ENCODE results near the gene ZNF534. TPM values are rescaled to one million over a fixed set of nuclear protein-coding genes. Genes with fewer than 3 reads are reported as not detected.

Gene ZNF534
- total RNA-seq, 2 experiments from 2014 or later: not detected

DNA sequence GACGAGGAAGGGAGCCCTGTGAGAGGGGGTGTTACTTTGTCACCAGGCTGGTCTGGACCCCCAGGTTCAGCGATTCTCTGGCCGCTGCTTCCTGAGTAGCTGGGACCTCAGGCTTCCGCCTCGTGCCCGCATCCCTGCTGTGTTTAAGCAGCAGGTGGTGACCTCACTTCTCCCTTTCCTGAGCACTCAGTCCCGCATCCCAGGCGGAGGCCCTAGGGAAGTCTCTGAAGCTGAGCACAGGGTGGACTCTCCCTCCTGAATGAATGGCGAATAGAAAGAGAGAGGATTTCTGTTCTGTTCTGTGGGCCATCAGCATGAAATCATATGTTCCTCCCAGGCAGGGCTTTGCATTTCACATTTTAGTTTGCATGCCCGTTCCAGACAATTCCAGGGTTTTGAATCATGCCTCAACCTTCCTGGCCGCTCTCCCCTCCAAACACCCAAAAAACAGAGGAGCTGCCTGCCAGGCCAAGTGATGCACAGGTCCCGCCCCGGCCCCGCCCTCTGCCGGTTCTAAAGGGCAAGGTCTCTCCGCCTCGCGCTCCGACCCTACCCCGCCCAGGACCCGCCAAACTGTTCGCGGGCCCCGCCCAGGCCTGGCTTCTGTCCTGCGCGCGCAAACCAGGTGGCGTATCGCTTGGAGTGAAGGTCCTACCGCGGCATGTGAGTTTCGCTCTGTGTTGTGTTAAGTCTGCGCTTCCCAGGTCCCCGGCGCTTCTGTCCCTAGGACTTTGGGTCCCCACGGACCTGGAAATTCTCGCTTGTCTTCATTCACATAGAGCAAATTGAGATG is 63.4 kb downstream of the ZNF534 start:
- Histone ChIP-seq H3K27ac (ENCODE audit: low read depth in 1 of 2, low read length in 2 of 2) (no peak overlapping the region), H3K4me1 (ENCODE audit: insufficient read depth, low read length) (no peaks in the 10 kb centered on the region), H3K4me3 (ENCODE audit: low read length) (no peak overlapping the region), H3K36me3 (ENCODE audit: insufficient read depth, low read length) (no peaks in the 10 kb centered on the region), H3K27me3 (ENCODE audit: control insufficient read depth in 1 of 2, insufficient read depth in 2 of 2, low read length in 2 of 2) (no peaks in the 10 kb centered on the region), H3K9me3 (ENCODE audit: control insufficient read depth in 1 of 2, insufficient read depth in 1 of 2, low read length in 2 of 2) (peaks cover 46 to 82% of the 10 kb centered on the region in 2 experiments)
- Mint-ChIP-seq H3K27me3 (no peaks in the 10 kb centered on the region), H3K36me3 (ENCODE audit: low read depth) (peaks cover 58% of the 10 kb centered on the region), H3K4me3 (no peak overlapping the region), H3K4me1 (ENCODE audit: low read depth) (no peaks in the 10 kb centered on the region), H3K9me3 (peaks cover 20% of the 10 kb centered on the region), H3K27ac (no peak overlapping the region)
- ChIA-PET CTCF (no interaction called here), POLR2A (interaction anchor here (0.6 kb wide), 1 partner anchor 119 kb away, joined by 4 read pairs; no protein-coding TSS in a partner anchor)
- peak in 3 of 14 experiments; percentile 3 to 17 (median 13) for DNase-seq
- TF ChIP-seq, protein P1, sequence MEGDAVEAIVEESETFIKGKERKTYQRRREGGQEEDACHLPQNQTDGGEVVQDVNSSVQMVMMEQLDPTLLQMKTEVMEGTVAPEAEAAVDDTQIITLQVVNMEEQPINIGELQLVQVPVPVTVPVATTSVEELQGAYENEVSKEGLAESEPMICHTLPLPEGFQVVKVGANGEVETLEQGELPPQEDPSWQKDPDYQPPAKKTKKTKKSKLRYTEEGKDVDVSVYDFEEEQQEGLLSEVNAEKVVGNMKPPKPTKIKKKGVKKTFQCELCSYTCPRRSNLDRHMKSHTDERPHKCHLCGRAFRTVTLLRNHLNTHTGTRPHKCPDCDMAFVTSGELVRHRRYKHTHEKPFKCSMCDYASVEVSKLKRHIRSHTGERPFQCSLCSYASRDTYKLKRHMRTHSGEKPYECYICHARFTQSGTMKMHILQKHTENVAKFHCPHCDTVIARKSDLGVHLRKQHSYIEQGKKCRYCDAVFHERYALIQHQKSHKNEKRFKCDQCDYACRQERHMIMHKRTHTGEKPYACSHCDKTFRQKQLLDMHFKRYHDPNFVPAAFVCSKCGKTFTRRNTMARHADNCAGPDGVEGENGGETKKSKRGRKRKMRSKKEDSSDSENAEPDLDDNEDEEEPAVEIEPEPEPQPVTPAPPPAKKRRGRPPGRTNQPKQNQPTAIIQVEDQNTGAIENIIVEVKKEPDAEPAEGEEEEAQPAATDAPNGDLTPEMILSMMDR (IDR thresholded peaks at IDR 0.05): no peak
- intact Hi-C loops (cut with DNase I, micrococcal nuclease): no loop called here
- no peak for ATAC-seq (ENCODE audit: poor library complexity)

DNA sequence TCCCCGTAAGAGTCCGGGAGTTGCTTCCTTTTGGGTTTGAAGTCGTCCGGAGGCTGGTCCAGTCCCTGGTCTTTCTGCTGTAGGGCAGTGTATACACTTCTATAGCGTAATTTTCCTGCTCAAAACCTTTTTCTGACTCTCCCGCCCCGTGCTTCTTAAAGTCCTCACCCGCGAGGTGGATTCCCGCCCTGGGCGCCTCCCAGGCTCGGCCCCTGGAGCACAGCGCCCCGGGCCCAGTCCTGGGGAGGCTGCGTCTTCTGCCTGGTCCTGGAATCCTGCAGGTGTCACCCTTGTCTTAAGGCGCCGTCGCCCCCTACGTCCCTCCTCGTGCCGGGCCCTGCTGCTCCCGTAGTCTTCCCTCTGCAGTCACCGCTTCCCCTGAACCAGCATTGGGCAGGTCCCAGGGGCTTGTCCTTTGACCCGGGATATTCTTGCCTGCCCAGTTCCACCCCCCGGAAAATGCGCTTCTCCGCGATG is 64.1 kb downstream of the ZNF534 start:
- DNase-seq (peak in 3 of 14 experiments; percentile 3 to 6 (median 5)), ATAC-seq (ENCODE audit: poor library complexity) (no peak)
- H3K27me3 Mint-ChIP-seq: no peaks in the 10 kb centered on the region
- H3K4me3 Mint-ChIP-seq: no peak overlapping the region
- ChIA-PET POLR2A (no interaction called here), CTCF (no interaction called here)
- TF ChIP-seq, protein P1 (IDR thresholded peaks at IDR 0.05): no peak
- no peaks in the 10 kb centered on the region for H3K36me3 ChIP-seq (ENCODE audit: insufficient read depth, low read length)
- peaks cover 20% of the 10 kb centered on the region for H3K9me3 Mint-ChIP-seq
- no peak overlapping the region for H3K27ac ChIP-seq (ENCODE audit: low read depth in 1 of 2, low read length in 2 of 2)
- H3K36me3 Mint-ChIP-seq (ENCODE audit: low read depth): peaks cover 64% of the 10 kb centered on the region
- H3K27ac Mint-ChIP-seq: no peak overlapping the region
- H3K9me3 ChIP-seq (ENCODE audit: control insufficient read depth in 1 of 2, insufficient read depth in 1 of 2, low read length in 2 of 2): peaks cover 43 to 78% of the 10 kb centered on the region in 2 experiments
- no peaks in the 10 kb centered on the region for H3K27me3 ChIP-seq (ENCODE audit: control insufficient read depth in 1 of 2, insufficient read depth in 2 of 2, low read length in 2 of 2)
- intact Hi-C loops (cut with DNase I, micrococcal nuclease): no loop called here
- no peaks in the 10 kb centered on the region for H3K4me1 Mint-ChIP-seq (ENCODE audit: low read depth)
- H3K4me3 ChIP-seq (ENCODE audit: low read length): no peak overlapping the region
- H3K4me1 ChIP-seq (ENCODE audit: insufficient read depth, low read length): no peaks in the 10 kb centered on the region

DNA sequence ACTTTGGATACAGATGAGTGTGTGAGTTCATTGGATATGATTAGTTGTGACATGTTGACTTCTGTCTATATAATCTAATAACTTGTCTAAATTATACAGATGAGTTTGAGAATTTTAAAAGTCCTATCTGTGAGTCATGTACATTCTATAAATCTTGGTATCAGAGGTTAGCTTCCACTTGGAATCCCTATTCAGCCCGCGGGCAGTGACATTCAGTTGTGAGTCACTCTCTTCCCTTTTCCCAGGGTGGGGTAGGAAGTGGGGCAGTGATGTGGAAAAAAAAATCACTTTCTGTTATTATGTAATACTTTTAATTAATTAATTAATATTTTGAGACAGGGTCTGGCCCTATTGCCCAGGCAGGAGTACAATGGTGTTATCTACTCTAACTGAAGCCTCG is 65.6 kb downstream of the ZNF534 start:
- DNase-seq (no peak), ATAC-seq (ENCODE audit: poor library complexity) (no peak)
- Mint-ChIP-seq H3K36me3 (ENCODE audit: low read depth) (peaks cover 72% of the 10 kb centered on the region), H3K4me1 (ENCODE audit: low read depth) (no peaks in the 10 kb centered on the region), H3K27me3 (no peaks in the 10 kb centered on the region), H3K4me3 (no peak overlapping the region), H3K27ac (no peak overlapping the region), H3K9me3 (peaks cover 18% of the 10 kb centered on the region)
- ChIA-PET CTCF (no interaction called here), POLR2A (no interaction called here)
- TF ChIP-seq, protein P1 (IDR thresholded peaks at IDR 0.05): no peak
- Histone ChIP-seq H3K9me3 (ENCODE audit: control insufficient read depth in 1 of 2, insufficient read depth in 1 of 2, low read length in 2 of 2) (peaks cover 56 to 72% of the 10 kb centered on the region in 2 experiments), H3K27me3 (ENCODE audit: control insufficient read depth in 1 of 2, insufficient read depth in 2 of 2, low read length in 2 of 2) (no peaks in the 10 kb centered on the region), H3K27ac (ENCODE audit: low read depth in 1 of 2, low read length in 2 of 2) (no peak overlapping the region), H3K4me1 (ENCODE audit: insufficient read depth, low read length) (no peaks in the 10 kb centered on the region), H3K4me3 (ENCODE audit: low read length) (no peak overlapping the region), H3K36me3 (ENCODE audit: insufficient read depth, low read length) (no peaks in the 10 kb centered on the region)
- intact Hi-C loops (cut with DNase I, micrococcal nuclease): no loop called here
